ENCODE results near the gene PFDN2. TPM values are rescaled to one million over a fixed set of nuclear protein-coding genes. Genes with fewer than 3 reads are reported as not detected.

Gene PFDN2
- total and polyA plus RNA-seq, 2 of the 8 experiments (the other 6 are each of a cell fraction or from before 2014, with no cell fraction given): 66.2 to 71.2 TPM

GRCh38 chr1:161096530-161096929 is 21.3 kb downstream of the PFDN2 start (continued):
- TF ChIP-seq CHD7 (IDR thresholded peaks at IDR 0.05; ENCODE audit: insufficient replicate concordance, low read length): no peak
- no peak for TF ChIP-seq MAFK (IDR thresholded peaks at IDR 0.05; ENCODE audit: low read depth, low read length)
- no peak for TF ChIP-seq TEAD4 (IDR thresholded peaks at IDR 0.05; ENCODE audit: low read depth, low read length)
- TF ChIP-seq ATF2 (IDR thresholded peaks at IDR 0.05; ENCODE audit: low read length): no peak
- no peak for TF ChIP-seq RXRA (IDR thresholded peaks at IDR 0.05; ENCODE audit: insufficient read depth, low read depth, low read length)

All from H1 (cell line).